DMS53 treated with DMSO at 0.1 percent for 48 hours (cell line): Measurements from ENCODE around the gene METTL25.
A peak's percentile ranks its signal among the peaks of the same experiment; 100 is the strongest.
"Not testable (repeated sequence)": the region's sequence is repeated elsewhere in the genome, so short reads cannot be mapped to it uniquely, and the experiment has no call there.

Experiments
- DNase-seq: peaks from one replicate; lab custom pipeline; 2025; ENCODE audit not compliant: unreplicated experiment; lab: John Stamatoyannopoulos, UW

The METTL25 gene

DNA sequence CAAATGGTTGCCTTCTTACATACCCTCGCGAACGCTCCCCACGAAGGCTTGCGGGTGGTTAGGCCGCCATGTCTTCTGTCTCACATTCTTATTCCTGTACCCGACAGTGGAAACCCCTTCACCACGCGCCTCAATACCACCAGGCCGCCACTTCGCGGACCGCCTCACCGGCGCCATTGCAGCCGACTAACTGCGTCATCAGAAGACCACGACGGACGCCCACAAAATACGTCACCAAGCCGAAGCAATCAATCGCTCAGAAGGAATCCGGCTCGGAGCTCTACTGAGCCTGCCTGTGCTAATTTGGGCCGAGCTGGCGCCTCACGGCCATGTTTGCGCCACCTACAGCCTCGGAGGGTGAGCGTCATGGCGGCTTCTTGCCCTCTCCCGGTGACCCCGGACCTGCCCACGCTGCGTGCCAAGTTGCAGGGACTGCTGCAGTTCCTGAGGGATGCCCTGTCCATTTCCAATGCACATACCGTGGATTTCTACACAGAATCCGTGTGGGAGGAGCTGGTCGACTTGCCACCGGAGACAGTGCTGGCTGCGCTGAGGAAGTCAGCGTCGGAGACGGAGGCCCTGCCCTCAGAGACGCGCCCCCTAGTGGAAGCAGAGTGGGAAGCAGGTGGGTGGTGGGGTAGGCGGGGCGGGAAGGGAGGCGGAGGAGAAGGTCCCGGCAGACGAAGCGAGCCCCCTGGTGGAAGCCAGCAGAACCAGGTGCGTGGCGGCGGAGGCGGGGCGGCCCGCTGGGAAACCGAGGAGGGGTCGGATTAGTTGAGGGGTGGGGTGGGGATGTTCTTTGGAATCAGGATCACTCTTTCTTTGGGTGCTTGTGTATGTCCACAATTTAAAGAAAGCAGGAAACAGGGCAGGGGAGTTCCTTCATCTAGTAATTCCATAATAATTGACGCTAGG, at the start of gene METTL25, which contains the start of gene CCDC59:
TSS of gene METTL25 (plus strand) at position 330 of the 915 bp plus-strand sequence. CDS start at position 367, 37 bp downstream.
TSS of gene CCDC59 (minus strand) at position 188 of the 915 bp plus-strand sequence. CDS start at position 177, 11 bp downstream.
- peak; percentile 99 for DNase-seq

DNA sequence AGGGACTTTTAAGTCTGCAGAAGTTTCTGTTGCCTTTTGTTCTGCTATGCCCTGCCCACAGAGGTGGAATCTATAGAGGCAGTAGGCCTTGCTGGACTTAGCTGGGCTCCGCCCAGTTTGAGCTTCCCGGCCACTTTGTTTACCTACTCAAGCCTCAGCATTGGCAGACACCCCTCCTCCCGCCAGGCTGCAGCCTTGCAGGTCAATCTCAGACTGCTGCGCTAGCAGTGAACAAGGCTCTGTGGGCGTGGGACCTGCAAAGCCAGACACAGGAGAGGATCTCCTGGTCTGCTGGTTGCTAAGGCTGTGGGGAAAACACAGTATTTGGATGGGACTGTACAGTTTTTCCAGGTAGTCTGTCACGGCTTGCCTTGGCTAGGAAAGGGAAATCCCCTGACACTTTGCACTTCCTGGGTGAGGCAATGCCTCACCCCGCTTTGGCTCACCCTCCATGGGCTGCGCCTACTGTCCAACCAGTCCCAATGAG, 43.9 kb upstream of the METTL25 start:
- DNase-seq, result peak; percentile 92

GRCh38 chr12:82319276-82319675, 39.1 kb upstream of the METTL25 start:
- DNase-seq, result no peak

DNA sequence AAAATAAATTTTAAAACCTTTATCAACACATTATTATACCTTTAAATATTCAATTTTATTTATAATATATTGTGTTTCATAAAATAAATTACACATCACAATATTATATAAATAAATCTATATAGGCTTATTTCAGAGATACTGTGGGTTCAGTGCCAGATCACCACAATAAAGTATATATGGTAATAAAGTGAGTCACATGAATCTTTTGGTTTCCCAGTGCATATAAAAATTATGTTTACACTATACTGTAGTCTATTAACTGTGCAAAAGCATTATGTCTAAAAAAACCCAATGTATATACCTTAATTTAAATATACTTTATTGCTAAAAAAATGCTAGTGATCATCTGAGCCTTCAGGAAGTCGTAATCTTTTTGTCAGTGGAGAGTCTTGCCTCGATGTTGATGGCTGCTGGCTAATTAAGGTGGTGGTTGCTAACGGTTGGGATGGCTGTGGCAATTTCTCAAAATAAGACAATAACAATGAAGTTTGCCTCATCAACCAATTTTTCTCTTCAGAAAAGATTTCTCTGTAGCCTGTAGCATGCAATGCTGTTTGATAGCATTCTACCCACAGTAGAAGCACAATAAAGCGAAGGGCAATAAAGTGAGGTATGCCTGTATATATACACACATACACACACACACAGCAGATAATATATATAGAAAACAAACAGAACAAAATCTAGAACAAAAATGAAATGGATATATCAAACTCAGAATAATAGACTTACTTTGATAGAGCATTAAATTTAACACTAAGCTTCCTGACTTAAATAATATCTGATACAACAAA, 32.6 kb upstream of the METTL25 start:
- DNase-seq, result no peak

GRCh38 chr12:82326905-82327503, 31.3 kb upstream of the METTL25 start:
- DNase-seq, result peak; percentile 63

- DNase-seq, result no peak
Observed at GRCh38 chr12:82327861-82328260, 30.5 kb upstream of the METTL25 start.

DNA sequence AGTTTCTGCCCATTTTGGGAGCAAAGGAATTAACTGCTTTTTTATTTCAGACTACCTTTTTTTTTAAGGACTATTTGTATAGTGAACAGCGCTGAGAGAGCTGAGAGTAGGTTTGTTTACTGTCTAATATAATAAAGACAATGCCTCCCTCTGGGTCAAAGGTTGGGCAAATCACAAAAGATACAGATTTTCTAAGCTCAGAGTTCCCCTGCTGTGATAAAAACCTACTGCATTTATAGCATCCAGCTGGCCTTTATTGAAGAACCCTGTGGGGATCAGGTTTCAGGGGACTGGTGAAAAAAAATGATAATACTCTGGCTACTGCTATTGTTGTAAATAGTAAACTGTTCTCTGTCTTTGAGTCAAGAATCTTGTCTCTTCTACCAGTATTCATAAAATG, 28.8 kb upstream of the METTL25 start:
- peak; percentile 90 for DNase-seq

DNA sequence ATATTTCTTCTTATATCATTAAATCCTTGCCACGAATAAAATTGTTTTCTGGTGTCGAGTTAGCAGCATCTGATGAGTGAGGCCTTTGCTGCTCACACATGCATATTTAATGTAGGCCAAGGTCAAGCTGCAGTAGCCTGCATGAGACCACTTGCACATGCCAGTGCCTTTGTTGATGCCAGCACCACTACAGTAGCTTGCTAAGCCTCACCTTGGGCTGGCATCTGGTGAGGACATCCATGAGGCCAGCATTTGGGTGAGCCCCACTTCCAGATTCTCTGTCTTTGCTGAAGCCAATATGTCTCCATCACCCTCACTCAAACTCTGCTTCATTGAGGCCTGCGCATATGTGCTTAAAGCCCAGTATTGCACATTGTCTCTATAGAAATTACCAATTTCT, 8.2 kb upstream of the METTL25 start:
- DNase-seq, result no peak

GRCh38 chr12:82351390-82351789, 6.9 kb upstream of the METTL25 start:
- DNase-seq, result no peak

- no peak for DNase-seq
Observed at GRCh38 chr12:82357340-82357739, 989 bp upstream of the METTL25 start.

GRCh38 chr12:82357845-82358199, 507 bp upstream of the METTL25 start:
- DNase-seq, result no peak

DNA sequence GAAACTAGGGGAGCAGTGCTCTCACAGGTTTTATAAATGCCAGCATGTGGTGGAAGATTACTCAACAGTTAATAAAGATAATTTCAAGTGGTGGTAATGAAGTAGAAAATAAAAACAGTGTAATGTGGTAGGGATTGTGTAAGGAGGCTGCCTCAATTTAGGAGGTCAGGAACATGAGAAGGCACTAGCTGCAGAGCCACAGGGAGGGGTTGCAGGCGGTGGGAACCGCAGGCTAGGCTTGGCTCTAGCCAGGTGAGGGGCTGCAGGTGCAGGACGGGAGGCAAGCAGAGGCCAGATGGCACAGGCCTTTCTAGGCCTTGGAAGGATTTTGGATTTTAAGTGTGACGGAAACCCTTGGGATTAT, 768 bp downstream of the METTL25 start:
- DNase-seq, result no peak

GRCh38 chr12:82360834-82361233, 2.5 kb downstream of the METTL25 start:
- DNase-seq, result not testable (repeated sequence)

GRCh38 chr12:82361461-82361915, 3.2 kb downstream of the METTL25 start:
- DNase-seq, result no peak

- no peak for DNase-seq
Observed at GRCh38 chr12:82363990-82364389, 5.7 kb downstream of the METTL25 start.

DNA sequence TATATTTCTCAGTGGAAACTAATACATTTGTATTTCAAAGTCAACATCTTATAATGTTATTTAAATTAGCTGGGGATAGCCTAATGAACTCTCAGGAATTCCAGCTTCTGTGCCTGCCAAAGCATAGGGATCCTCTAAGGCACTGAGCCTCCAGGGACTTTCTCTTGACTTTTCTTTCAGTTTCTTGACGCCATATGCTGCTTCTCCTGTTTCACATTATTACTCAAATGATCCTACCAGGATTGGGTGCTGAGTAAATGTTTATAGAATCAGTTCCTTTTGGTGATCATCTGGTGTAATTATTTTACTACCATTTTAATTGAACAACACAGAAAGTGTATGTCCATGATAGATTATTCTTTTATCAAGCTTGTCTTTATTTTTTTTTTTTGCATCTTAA, 7.9 kb downstream of the METTL25 start:
- DNase-seq, result no peak

- DNase-seq, result no peak
Observed at GRCh38 chr12:82375201-82375600, 16.9 kb downstream of the METTL25 start.

DNA sequence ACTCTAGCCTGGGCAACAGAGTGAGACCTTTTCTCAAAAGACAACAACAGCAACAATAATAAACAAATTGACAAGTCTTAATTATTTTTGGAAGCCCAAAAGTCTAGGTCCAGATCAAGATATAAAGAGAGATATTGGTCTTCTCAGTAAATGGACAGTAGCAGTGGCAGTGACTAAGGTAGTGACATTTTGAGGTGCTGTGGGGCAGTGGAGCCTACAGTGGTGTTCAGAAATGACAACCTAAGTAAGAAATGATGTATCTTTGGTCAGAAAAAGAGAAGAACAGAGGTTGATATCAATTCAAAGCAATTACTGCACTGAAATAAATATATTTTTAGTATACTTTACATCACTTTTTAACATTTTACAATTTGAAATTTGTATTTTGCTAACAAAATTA, 20.7 kb downstream of the METTL25 start:
- no peak for DNase-seq

DNA sequence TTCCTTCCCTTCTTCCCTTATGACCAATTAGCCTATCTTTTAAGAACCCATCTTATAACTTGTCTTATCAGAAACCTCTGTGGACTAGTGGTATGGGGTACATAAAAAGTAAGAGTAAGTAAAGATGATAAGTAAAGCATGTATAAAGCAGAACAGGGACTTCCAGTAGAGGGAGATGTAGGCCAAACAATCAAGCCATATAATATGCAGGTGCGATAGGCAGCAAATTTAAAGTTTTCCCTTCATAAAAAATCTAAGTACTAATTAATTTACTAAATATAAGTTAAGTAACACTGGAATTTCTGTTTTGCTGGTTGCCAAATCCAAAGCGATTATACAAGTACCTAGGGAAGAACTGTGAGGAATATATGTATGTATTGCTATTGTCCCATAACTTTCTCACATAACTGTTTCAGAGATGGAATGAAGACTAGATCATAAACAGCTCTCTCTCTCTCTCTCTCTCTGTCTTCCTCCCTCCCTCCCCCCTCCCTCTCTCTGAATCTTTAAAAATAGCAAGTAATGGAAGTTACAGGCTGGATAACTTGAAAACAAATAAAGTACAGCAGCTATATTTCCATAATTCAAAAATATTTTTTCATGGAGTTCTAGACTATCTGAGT, 25.7 kb downstream of the METTL25 start:
- DNase-seq, result peak; percentile 62

DNA sequence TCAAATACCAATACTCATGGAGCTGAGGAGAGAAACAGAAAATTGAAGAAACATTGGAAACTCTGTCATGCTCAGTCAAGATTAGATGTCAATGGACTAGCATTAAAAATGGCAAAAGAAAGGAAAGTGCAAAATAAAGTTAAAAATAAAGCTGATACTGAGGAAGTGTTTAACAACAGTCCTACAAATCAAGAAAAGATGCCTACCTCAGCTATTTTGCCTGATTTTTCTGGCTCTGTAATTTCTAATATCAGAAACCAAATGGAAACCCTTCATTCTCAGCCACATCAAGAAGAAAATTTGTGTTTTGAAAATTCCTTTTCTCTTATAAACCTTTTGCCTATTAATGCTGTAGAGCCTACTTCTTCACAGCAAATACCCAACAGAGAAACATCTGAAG, 40.5 kb downstream of the METTL25 start:
- DNase-seq, result no peak

- no peak for DNase-seq
Observed at GRCh38 chr12:82400819-82401218, 42.5 kb downstream of the METTL25 start.
